ENCODE data around the gene PPIF. TPM values are rescaled to one million over a fixed set of nuclear protein-coding genes. Genes with fewer than 3 reads are reported as not detected.

Gene PPIF
- total and polyA plus RNA-seq, 2 of the 13 experiments (the other 11 are each of a cell fraction or from before 2014, with no cell fraction given) = 147 to 157 TPM

- no peak; the same call in 1 of the 2 replicates for TF ChIP-seq SIX4 (CRISPR knock-in tag; IDR thresholded peaks at IDR 0.05)
- TF ChIP-seq ZFX (CRISPR knock-in tag; IDR thresholded peaks at IDR 0.05; ENCODE audit: low read depth) = peak; percentile 70
- TF ChIP-seq ZNF292 (CRISPR knock-in tag; IDR thresholded peaks at IDR 0.05; ENCODE audit: borderline replicate concordance, low read depth) = peak; percentile 62; the same call in 1 of the 2 replicates
- TF ChIP-seq, protein P1, sequence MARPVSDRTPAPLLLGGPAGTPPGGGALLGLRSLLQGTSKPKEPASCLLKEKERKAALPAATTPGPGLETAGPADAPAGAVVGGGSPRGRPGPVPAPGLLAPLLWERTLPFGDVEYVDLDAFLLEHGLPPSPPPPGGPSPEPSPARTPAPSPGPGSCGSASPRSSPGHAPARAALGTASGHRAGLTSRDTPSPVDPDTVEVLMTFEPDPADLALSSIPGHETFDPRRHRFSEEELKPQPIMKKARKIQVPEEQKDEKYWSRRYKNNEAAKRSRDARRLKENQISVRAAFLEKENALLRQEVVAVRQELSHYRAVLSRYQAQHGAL (CRISPR knock-in tag; IDR thresholded peaks at IDR 0.05; ENCODE audit: not compliant biosample characterization) = no peak
- TF ChIP-seq SP1 (IDR thresholded peaks at IDR 0.05) = no peak
- TF ChIP-seq SP1 (CRISPR knock-in tag; IDR thresholded peaks at IDR 0.05) = no peak
- no peak for TF ChIP-seq BRF2 (CRISPR knock-in tag; IDR thresholded peaks at IDR 0.05)
- peak; percentile 39; the same call in 1 of the 2 replicates for TF ChIP-seq ZNF614 (CRISPR knock-in tag; IDR thresholded peaks at IDR 0.05; ENCODE audit: borderline replicate concordance)
- TF ChIP-seq ZNF816 (CRISPR knock-in tag; IDR thresholded peaks at IDR 0.05; ENCODE audit: borderline replicate concordance) = no peak
- TF ChIP-seq ZBTB8A (CRISPR knock-in tag; IDR thresholded peaks at IDR 0.05; ENCODE audit: borderline replicate concordance, low read depth) = no peak
- TF ChIP-seq ZNF431 (CRISPR knock-in tag; IDR thresholded peaks at IDR 0.05; ENCODE audit: borderline replicate concordance, low read depth) = no peak
- TF ChIP-seq KLF11 (CRISPR knock-in tag; IDR thresholded peaks at IDR 0.05) = peak; percentile 48; the same call in 1 of the 2 replicates
- TF ChIP-seq SMARCC2 (IDR thresholded peaks at IDR 0.05) = no peak
- TF ChIP-seq SNRNP70 (IDR thresholded peaks at IDR 0.05; ENCODE audit: low read depth, low read length) = no peak
- no peak for TF ChIP-seq U2AF2 (IDR thresholded peaks at IDR 0.05; ENCODE audit: low read depth, low read length)
- no peak for TF ChIP-seq DDIT3 (CRISPR knock-in tag; IDR thresholded peaks at IDR 0.05)
- TF ChIP-seq MAZ (IDR thresholded peaks at IDR 0.05; ENCODE audit: borderline replicate concordance, low read depth, low read length) = no peak
- TF ChIP-seq MAZ (CRISPR knock-in tag; IDR thresholded peaks at IDR 0.05; ENCODE audit: low read depth) = no peak; the same call in none of the 2 replicates
- no peak for TF ChIP-seq ZNF17 (CRISPR knock-in tag; IDR thresholded peaks at IDR 0.05)
- peak; percentile 26 for TF ChIP-seq SRSF1 (optimal IDR thresholded peaks at IDR 0.05; ENCODE audit: low read depth, low read length)
- peak; percentile 59; the same call in 1 of the 3 replicates for TF ChIP-seq MXI1 (IDR thresholded peaks at IDR 0.05; ENCODE audit: borderline replicate concordance, low read depth, low read length)
- no peak for TF ChIP-seq GPBP1L1 (CRISPR knock-in tag; IDR thresholded peaks at IDR 0.05)
- no peak for TF ChIP-seq ZBTB4 (CRISPR knock-in tag; IDR thresholded peaks at IDR 0.05; ENCODE audit: borderline replicate concordance)
These were observed 33.1 kb downstream of the PPIF start (continued) for GRCh38 chr10:79380125-79380945.

Measured in HepG2 (cell line).